HG02938 (cell line): ENCODE data around the gene NDEL1.
A peak's percentile ranks its signal among the peaks of the same experiment; 100 is the strongest.

ENCODE experiments used
- ATAC-seq: cut with Tn5 transposase; IDR thresholded peaks from one replicate; pipeline ENCODE4 v1.9.1; 2021; ENCODE audit warnings: mild to moderate bottlenecking, moderate library complexity; ENCODE audit not compliant: unreplicated experiment

NDEL1 gene

GRCh38 chr17:8413328-8413727, 22.4 kb upstream of the NDEL1 start:
- no peak for ATAC-seq

- ATAC-seq: no peak
Observed at GRCh38 chr17:8413938-8414337, 21.7 kb upstream of the NDEL1 start.

- no peak for ATAC-seq
Observed at GRCh38 chr17:8417806-8418205, 17.9 kb upstream of the NDEL1 start.

- ATAC-seq: no peak
Observed at GRCh38 chr17:8418471-8418870, 17.2 kb upstream of the NDEL1 start.

GRCh38 chr17:8419305-8419704, 16.4 kb upstream of the NDEL1 start:
- no peak for ATAC-seq

GRCh38 chr17:8420041-8420934, 15.4 kb upstream of the NDEL1 start:
- no peak for ATAC-seq

- ATAC-seq: no peak
Observed at GRCh38 chr17:8421571-8421970, 14.1 kb upstream of the NDEL1 start.

GRCh38 chr17:8426094-8426720, 9.5 kb upstream of the NDEL1 start:
- ATAC-seq: no peak

GRCh38 chr17:8426802-8427201, 8.9 kb upstream of the NDEL1 start:
- ATAC-seq: no peak

- ATAC-seq: no peak
Observed at GRCh38 chr17:8430966-8431365, 4.7 kb upstream of the NDEL1 start.

- ATAC-seq: peak; percentile 36
Observed at GRCh38 chr17:8436169-8436843, 622 bp downstream of the NDEL1 start.

- no peak for ATAC-seq
Observed at GRCh38 chr17:8436844-8437171, 1.1 kb downstream of the NDEL1 start.

- no peak for ATAC-seq
Observed at GRCh38 chr17:8438441-8438840, 2.8 kb downstream of the NDEL1 start.

GRCh38 chr17:8439681-8440080, 4.0 kb downstream of the NDEL1 start:
- no peak for ATAC-seq

GRCh38 chr17:8441690-8442089, 6.0 kb downstream of the NDEL1 start:
- ATAC-seq: no peak

- ATAC-seq: no peak
Observed at GRCh38 chr17:8442310-8442709, 6.6 kb downstream of the NDEL1 start.

GRCh38 chr17:8443756-8444155, 8.1 kb downstream of the NDEL1 start:
- ATAC-seq: no peak

- ATAC-seq: no peak
Observed at GRCh38 chr17:8444494-8444893, 8.8 kb downstream of the NDEL1 start.

GRCh38 chr17:8445536-8445935, 9.9 kb downstream of the NDEL1 start:
- ATAC-seq: no peak

- no peak for ATAC-seq
Observed at GRCh38 chr17:8447799-8448198, 12.1 kb downstream of the NDEL1 start.

- ATAC-seq: no peak
Observed at GRCh38 chr17:8448310-8448709, 12.6 kb downstream of the NDEL1 start.
